HepG2 (cell line): ENCODE data around the gene CASS4.

ENCODE experiments used
- CBFB ChIP-seq: sonication (generic); formaldehyde crosslinking; IDR thresholded peaks from 2 replicates; pipeline ENCODE4 v1.4.0; 2020; ENCODE audit warnings: missing genetic modification reagents
- CHCHD3 ChIP-seq: sonication (generic); formaldehyde crosslinking; IDR thresholded peaks from 2 replicates; pipeline ENCODE4 v1.8.0; 2022; ENCODE audit warnings: mild to moderate bottlenecking, missing genetic modification reagents, moderate library complexity
- CHD4 ChIP-seq: fragments of 200-600 bp; sonication (generic); IDR thresholded peaks from 2 replicates; pipeline ENCODE4 v1.7.0; 2017; ENCODE audit warnings: mild to moderate bottlenecking, low read length, borderline replicate concordance
- ELK4 ChIP-seq: sonication (generic); formaldehyde crosslinking; IDR thresholded peaks from 2 replicates; pipeline ENCODE4 v1.9.0; 2021; ENCODE audit warnings: missing genetic modification reagents, borderline replicate concordance
- TF ChIP-seq, protein P1 (sequence below): sonication (generic); formaldehyde crosslinking; IDR thresholded peaks from 2 replicates; pipeline ENCODE4 v1.5.0; 2020; ENCODE audit warnings: mild to moderate bottlenecking, missing genetic modification reagents, moderate library complexity
- TF ChIP-seq, protein P2 (sequence below): sonication (generic); formaldehyde crosslinking; IDR thresholded peaks from 2 replicates; pipeline ENCODE4 v1.4.0; 2020; ENCODE audit warnings: missing genetic modification reagents

- TF ChIP-seq CBFB (CRISPR knock-in tag) (no peak), CHCHD3 (CRISPR knock-in tag) (no peak), CHD4 (no peak), ELK4 (no peak)
- TF ChIP-seq, protein P1, sequence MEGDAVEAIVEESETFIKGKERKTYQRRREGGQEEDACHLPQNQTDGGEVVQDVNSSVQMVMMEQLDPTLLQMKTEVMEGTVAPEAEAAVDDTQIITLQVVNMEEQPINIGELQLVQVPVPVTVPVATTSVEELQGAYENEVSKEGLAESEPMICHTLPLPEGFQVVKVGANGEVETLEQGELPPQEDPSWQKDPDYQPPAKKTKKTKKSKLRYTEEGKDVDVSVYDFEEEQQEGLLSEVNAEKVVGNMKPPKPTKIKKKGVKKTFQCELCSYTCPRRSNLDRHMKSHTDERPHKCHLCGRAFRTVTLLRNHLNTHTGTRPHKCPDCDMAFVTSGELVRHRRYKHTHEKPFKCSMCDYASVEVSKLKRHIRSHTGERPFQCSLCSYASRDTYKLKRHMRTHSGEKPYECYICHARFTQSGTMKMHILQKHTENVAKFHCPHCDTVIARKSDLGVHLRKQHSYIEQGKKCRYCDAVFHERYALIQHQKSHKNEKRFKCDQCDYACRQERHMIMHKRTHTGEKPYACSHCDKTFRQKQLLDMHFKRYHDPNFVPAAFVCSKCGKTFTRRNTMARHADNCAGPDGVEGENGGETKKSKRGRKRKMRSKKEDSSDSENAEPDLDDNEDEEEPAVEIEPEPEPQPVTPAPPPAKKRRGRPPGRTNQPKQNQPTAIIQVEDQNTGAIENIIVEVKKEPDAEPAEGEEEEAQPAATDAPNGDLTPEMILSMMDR (CRISPR knock-in tag): no peak
- TF ChIP-seq, protein P2, sequence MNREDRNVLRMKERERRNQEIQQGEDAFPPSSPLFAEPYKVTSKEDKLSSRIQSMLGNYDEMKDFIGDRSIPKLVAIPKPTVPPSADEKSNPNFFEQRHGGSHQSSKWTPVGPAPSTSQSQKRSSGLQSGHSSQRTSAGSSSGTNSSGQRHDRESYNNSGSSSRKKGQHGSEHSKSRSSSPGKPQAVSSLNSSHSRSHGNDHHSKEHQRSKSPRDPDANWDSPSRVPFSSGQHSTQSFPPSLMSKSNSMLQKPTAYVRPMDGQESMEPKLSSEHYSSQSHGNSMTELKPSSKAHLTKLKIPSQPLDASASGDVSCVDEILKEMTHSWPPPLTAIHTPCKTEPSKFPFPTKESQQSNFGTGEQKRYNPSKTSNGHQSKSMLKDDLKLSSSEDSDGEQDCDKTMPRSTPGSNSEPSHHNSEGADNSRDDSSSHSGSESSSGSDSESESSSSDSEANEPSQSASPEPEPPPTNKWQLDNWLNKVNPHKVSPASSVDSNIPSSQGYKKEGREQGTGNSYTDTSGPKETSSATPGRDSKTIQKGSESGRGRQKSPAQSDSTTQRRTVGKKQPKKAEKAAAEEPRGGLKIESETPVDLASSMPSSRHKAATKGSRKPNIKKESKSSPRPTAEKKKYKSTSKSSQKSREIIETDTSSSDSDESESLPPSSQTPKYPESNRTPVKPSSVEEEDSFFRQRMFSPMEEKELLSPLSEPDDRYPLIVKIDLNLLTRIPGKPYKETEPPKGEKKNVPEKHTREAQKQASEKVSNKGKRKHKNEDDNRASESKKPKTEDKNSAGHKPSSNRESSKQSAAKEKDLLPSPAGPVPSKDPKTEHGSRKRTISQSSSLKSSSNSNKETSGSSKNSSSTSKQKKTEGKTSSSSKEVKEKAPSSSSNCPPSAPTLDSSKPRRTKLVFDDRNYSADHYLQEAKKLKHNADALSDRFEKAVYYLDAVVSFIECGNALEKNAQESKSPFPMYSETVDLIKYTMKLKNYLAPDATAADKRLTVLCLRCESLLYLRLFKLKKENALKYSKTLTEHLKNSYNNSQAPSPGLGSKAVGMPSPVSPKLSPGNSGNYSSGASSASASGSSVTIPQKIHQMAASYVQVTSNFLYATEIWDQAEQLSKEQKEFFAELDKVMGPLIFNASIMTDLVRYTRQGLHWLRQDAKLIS (CRISPR knock-in tag): no peak
Measured at GRCh38 chr20:56386219-56386618, 25.8 kb upstream of the CASS4 start.
